GM12891 (cell line): ENCODE data around the gene SBK2.

Experiments
- PAX5 ChIP-seq: IDR thresholded peaks from 2 replicates; pipeline ENCODE4 v1.6.1; 2011; ENCODE audit warnings: low read length, moderate library complexity, mild to moderate bottlenecking; ENCODE audit not compliant: insufficient read depth, severe bottlenecking
- POLR2A ChIP-seq: IDR thresholded peaks from 2 replicates; pipeline ENCODE4 v1.6.1; 2011; ENCODE audit warnings: low read depth, low read length, control low read depth
- POU2F2 ChIP-seq: IDR thresholded peaks from 2 replicates; pipeline ENCODE4 v1.6.1; 2011; ENCODE audit warnings: low read depth, mild to moderate bottlenecking, control low read depth, low read length, moderate library complexity
- SPI1 ChIP-seq: IDR thresholded peaks from 2 replicates; pipeline ENCODE4 v1.6.1; 2011; ENCODE audit warnings: low read depth, low read length, control low read depth
- TAF1 ChIP-seq: IDR thresholded peaks from 2 replicates; pipeline ENCODE4 v1.6.1; 2011; ENCODE audit warnings: low read depth, low read length, control low read depth

DNA sequence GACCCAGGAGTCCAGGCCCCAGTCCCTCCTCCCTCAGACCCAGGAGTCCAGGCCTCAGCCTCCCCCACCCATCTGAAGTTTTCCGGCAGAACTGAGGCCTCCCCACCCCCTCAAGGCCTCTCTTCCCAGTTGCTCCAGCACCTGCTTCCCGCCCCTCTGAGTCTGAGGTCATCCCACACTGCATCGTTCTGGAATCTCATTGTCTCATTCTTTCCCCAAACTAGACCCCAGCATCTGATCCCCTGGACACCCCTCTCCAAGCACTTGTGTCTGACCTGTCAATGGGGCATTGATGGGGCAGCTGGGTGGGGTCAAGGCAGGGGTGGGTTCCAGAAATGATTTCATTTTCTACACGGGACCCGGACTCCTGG, 793 bp upstream of the SBK2 start:
- no peak for TF ChIP-seq PAX5
- no peak for TF ChIP-seq POLR2A
- no peak for TF ChIP-seq TAF1
- no peak for TF ChIP-seq SPI1
- TF ChIP-seq POU2F2 = no peak
